CD4-positive, alpha-beta T cell treated with Interleukin-17A for 1 hour (primary cell): Measurements from ENCODE around the gene BUD31.
"Not testable (repeated sequence)": the region's sequence is repeated elsewhere in the genome, so short reads cannot be mapped to it uniquely, and the experiment has no call there.

Experiments
- DNase-seq: peaks from one replicate; pipeline ENCODE4 v3.0.0-alpha.2; 2020

Gene BUD31

DNA sequence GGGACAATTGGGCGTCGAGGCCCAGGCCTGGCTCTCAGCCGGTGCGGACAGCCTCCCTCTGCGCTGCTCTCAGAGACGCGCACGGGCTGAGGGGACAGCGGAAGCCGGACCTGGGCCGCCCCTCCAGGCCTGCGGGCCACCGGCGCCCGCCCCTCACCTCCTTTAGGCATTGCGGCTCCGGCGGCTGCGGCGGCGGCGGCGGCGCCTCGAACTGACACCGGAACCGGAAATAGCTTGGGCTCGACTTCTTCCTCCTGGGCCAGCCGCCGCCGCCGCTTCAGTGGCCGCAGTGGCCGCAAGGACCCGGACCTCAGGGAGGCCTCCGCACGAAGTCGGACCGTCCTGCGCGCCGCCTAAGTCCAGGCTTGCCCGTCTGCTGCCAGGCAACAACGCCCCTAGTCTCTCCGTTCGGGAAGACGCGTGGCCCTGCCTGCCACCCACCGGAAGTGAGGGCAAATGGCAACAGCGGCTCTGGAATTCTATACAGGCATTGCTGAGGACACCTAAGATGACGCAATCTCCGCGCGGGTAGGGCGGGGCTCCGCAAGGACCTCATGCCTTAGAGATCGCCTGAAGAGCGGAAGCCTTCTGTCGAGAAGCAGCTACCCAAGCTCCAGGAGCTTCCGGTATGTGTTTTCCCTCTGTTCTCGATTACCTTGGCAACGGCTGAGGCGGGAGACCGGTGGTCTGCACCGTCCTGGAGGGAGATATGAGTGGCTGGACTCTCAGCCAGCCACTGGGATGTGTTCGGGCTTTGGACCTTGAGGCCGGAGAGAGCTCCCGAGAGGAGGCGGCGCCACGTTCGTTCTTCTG is at the start of gene BUD31, which contains the start of gene PDAP1:
Gene BUD31 (plus strand): TSS at position 591 of the 813 bp plus-strand sequence. CDS start 2,124 bp downstream, outside the sequence.
Gene PDAP1 (minus strand): TSS at position 219 of the 813 bp plus-strand sequence. CDS start 49 bp downstream, at position 170.
- peak; percentile 98 for DNase-seq

DNA sequence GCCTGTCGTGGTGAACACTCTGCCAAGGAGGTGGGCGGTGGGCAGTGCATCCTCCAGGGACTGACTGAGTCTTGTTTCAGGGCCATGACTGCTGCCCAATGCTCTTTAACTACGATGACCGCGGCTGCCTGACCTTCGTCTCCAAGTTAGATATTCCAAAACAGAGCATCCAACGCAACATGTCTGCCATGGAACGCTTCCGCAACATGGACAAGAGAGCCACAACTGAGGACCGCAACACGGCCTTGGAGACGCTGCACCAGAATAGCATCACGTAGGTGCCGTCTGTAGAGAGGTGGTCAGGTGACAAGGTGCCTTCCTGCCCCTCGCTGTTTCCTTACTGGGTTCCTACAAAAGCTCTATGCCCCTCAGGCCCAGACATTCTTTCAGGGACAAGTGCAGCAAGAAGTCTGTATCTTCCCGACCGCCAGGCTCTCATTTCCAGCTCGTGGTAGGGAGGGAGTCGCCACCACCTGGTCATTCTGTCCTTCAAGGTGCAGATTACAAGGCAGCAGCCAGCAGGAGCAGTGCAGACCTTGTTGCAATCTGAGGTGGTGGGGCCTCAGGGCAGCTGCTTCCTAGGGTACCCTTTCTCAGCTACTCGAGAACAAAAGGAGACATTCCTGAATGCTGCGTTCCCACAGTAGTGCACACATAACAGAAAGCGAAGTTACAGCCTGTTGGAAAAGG is 49.2 kb upstream of the BUD31 start:
- no peak for DNase-seq

DNA sequence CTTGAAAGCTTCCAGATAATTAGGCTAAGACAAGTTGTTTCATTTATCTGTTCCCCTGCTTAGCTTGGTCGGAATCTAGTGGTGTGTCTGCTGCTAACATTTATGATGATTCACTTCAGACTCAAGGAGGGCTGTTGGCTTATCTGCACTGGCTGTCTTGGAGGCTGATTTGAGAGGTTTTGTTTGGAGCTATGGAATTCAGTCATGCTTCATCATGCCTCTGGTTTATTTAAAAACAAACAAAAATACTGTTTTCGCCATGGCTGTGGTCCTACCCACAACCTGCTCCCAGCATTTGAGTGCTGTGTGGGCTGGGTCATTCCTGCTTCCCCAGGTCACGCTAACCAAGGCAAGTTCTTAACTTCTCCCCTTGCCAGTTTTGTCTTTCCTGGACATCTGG is 46.0 kb upstream of the BUD31 start:
- no peak for DNase-seq

DNA sequence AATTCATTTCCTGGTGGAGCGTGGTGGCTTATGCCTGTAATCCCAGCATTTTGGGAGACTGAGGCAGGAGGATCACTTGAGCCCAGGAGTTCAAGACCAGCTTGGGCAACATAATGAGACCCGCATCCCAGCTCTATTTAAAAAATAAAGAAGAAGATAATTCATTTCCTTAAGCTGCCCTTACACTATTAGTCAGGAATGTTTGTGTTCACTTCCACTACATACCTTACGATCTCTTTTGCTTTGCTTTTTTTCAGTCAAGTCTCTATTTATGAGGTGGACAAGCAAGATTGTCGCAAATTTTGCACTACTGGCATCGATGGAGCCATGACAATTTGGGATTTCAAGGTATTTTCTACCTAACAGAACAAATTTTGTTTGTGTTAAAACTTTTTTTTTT is 45.5 kb upstream of the BUD31 start:
- no peak for DNase-seq

DNA sequence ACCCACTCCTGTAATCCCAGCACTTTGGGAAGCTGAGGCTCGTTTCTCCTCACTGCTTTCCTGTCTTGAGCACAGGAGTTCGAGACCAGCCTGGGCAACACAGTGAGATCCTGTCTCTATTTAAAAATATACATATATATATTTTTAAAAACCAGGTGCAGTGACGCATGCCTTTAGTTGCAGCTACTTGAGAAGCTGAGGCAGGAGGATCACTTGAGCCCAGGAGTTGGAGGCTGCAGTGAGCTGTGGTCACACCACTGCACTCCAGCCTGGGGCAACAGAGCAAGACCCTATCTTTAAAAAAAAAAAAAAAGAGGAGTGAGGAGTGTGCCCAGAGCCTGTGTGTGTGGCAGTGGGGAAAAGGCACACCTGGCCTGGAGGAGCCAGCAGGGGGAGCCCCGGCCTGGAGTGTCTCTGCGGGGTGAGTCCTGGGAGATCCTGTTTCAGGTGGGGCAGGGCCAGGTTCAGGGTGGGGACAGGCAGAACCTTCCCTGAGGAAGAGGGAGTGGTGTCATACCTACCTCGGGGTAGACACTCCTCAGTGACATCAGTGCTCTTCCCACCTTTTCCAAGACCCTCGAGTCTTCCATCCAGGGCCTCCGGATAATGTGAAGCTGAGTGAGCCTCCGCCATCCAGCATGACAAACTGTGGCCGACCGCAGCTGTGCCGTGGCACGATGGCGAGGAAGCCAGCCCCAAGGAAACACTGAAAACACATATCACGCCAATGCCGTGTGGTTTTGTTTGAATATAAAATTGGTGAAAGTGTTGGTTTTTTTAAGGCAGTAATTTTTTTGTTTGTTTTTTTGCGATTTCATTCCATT is 43.2 kb upstream of the BUD31 start:
- DNase-seq, result peak; percentile 77

DNA sequence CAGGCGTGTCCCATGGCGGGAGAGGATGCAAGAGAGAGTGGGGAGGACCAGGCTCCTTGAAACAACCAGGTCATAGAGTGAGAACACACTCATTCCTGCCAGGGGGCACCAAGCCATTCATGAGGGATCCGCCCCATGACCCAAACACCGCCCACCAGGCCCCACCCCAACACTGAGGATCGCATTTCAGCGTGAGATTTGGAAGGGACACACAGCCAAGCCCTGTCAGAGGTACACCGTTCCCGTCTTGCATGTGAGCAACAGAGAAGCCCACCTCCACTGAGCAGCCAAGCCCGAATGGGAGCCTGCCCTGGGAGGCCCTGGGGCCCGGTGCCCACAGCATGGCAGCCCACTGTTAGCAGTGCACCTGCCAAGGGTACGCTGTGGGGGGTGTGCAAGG is 42.1 kb upstream of the BUD31 start:
- DNase-seq, result no peak

DNA sequence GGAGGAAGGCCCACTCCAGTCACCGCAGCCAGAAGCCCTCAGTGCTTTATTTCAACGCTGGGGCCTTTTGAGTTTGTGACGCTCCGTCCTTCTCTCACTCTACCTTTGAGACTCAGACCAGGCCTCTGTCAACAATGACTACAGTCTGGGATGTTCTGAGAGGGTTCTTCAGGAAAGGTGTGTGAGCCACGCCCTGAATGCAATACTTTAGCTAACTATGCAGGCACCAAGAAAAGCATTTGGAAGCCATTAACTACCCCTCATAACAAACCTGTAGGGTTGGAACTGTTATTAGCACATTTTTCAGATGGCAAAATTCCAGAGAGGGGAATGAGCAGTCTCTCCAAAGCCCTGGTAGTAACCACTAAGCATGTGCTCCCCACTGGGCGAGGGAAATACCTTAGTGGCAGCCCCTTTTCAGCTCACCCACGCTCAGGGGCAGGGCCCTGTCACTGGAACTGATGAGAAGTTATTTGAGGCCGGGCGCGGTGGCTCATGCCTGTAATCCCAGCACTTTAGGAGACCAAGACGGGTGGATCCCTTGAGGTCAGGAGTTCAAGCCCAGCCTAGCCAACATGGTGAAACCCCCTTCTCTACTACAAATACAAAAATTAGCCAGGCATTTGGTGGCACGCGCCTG is 39.9 kb upstream of the BUD31 start:
- DNase-seq, result no peak

DNA sequence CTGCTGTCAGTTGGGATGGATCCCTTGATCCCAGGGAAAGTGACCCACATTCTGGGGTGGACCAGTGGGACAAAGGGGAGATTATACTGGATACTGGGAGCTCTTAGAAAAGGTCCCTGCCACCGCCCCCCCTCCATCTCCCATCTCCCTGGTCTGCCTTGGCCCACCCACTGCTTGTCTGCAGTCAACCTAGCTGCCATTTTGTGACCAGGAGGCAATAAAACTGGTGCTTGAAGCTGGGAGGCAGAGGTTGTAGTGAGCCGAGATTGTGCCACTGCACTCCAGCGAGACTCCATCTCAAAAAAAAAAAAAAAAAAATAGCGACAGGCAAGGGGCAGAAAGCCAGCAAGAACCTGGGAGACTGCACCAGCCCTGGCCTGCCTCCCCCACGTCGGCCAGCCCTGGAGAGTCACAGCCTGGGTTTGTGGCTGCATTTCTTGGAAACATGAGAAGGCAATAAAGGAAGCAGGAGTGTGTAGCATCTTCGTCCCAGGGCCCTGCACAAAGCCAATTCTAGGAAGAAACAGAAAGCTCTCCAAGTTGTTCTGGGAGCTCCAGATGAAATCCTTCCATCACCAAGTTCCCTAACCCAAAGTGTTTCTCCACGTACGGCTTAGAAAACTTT is 38.9 kb upstream of the BUD31 start:
- no peak for DNase-seq

DNA sequence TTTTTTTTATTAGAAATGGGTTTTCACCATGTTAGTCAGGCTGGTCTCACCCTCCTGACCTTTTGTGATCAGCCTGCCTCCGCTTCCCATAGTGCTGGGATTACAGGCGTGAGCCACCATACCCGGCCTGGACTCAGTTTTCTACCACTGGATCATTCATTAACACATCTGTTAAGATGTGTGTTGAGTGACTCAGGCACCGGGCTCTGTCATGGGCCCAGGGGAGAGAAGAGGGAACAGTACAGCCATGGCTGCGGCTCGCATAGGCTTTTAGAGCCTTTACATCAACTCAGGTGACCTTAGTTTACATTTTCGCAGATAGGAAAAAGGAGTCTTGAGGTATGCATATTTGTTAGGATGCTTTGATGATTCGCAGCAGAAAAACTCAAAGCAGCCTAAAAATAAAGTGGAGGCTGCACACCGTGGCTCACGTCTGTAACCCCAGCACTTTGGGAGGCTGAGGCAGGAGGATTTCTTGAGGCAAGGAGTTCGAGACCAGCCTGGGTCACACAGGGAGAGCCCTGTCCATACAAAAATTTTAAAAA is 37.3 kb upstream of the BUD31 start:
- DNase-seq, result no peak

DNA sequence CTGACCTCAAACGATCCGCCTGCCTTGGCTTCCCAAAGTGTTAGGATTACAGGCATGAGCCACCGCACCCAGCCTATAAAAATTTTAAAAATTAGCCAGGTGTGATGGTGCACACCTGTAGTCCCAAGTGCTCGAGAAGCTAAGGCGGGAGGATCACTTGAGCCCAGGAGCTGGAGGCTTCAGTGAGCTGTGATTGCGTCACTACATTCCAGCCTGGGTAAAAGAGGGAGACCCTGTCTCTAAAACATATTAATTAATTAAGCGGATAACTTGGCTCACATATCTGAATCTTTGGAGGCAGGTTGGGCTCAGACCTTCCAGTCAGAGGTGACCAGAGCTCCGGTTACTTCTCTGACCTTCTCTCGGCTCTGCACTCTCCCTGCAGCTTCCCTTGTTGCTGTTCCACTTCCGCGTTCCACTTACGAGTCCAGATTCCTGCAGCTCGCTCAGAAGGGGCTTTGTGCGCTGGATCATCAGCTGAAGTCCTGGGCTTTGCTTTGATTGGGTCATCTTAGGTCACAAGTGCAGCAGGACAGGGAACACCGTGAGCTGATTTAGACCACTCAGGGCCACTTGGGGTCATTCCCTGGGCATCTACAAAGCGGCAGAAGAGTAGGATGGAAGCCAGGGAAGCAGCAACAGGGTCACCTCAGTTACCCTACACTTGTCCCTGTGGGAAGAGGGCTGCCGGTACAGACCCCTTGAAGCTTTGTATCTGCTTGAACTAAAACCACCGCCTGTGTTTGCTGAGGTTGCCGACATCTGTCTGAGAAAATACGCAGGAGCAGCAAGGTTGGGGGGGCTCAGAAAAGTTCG is 36.3 kb upstream of the BUD31 start:
- DNase-seq, result no peak

DNA sequence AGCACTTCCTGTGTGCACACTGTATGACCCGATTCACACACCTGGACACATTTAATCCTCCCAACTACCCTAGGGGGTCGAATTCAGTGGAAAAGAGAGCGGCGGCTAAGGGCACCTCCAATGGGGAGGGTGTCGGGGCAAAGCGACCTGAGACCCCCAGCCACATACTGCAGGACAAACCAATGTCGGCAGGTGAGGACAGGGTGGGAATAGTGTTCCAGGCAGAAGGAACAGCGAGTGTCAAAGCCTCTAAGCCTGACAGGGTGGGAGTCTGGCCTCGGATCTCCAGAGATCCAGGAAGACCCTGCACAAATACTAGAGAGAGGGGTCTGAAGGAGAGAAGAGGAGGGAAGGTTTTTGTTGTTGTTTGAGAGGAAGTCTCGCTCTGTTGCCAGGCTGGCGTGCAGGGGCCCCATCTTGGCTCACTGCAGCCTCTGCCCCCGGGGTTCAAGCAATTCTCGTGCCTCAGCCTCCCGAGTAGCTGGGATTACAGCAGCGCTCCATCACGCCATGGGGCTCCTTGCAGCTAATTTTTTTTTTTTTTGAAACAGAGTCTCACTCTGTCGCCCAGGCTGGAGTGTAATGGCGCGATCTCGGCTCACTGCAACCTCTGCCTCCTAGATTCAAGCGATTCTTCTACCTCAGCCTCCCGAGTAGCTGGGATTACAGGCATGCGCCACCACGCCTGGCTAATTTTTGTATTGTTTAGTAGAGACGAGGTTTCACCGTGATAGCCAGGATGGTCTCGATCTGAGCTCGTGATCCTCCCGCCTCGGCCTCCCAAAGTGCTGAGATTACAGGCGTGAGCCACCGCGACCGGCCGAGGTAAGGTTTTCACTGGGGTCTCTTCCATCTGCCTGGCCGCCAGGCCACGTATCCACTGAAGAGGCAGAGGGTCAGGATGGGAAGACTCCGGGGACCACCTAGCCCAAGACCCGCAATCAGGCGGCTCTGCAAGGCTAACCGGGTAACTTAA is 35.4 kb upstream of the BUD31 start:
- DNase-seq, result no peak

DNA sequence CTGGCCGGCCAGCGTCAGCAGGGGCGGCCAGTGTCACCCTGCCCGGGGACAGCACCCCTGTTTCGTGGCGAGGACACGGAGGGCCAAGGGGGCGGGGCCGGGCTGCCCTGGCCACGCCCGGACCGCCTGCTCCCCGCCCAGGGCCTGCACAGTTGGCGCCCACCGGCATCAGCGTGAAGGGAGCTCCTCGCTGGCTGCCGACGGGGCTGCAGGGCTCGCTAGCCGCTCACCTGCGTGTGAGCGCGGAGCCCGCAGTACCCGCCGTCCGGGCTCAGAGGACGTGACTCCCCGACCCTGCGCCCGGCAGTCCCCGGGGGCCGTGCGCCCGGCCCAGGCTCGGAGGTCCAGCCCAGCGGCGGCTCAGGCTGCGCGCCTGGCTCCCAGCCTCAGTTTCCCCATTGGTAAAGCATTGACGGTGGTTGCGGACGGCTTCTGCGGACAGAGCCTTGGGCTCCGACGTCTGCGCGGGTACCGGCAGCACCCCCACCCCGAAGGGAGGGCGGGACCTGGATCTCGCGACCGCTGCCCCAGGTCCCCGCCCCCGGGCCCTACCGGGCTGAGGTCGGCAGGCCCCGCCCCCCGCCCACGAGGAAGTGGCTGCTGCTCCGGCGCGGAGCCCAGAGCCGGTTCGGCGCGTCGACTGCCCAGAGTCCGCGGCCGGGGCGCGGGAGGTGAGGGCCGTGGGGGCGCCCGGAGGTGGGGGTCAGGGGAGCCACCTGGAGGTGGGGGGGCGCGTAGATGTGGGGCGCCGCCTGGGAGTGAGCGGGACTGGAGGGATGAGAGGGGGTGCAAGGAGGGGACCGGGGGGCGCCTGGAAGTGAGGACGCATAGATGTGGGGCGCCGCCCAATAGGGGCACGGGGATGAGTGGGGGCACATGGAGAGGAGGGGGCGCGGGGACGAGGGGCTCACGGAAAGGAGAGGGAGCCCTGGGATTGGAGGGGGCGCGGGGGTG is 34.4 kb upstream of the BUD31 start, which contains the start of gene ARPC1B:
Gene ARPC1B (plus strand): TSS at position 620 of the 954 bp plus-strand sequence. CDS start 10,985 bp downstream, outside the sequence.
- DNase-seq, result peak; percentile 86

DNA sequence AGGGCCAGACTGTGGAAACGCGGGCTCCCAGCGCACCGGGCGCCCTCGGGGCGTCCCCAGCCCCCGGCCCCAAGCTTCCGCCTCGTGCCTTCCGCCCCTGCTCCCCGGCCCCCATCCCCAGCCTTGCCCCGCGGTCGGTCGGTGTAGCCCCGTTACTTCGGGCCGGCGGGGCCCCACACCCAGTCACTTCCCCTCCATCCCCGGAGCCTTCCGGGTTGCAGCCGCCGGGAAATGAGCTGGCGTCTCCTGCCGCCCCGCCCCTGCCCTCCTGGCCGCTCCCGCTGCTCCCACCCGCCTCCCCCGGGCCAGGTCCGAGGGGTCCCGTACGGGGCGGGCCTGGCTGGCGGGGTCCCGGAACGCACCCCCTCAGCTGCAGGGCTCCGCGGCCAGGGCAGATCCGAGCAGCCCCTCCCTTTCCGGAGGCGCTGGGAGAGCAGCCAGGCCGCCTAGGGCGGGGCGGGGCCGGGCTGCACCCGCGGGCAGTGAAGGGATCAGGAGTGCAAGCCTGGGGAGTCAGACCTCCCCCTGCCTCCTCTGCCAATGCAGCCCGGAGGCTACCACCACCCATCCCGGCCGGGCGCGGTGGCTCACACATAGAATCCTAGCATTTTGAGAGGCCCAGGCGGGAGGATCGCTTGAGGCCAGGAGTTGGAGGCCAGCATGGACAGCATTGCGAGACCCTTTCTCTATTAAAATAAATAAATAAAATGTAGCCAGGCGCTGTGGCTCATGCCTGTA is 33.5 kb upstream of the BUD31 start:
- peak; percentile 73 for DNase-seq

DNA sequence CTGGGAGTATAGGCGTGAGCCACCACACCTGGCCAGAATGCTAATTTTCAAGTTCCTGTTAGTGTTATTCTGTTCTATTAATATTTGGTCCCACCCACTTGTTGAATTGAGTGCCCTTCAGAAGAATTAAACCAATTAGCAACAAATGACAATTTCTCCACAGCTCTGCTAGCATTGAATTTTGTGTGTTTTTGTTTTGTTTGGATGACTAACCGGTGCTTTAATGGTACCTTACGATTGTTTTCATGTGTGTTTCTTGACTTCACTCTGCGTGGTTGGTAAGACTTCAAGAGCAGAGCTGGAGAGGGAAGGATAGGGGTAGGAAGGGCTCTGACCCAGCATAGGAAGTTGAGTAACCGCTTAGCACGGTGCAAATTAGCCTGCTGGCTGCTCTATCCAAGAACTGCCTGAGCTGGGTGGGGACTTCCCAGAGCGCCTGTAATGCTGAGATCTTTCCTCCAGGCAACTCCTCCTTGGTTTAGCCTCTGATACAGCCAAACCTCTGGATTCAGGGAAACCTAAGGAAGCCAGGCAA is 29.7 kb upstream of the BUD31 start:
- peak; percentile 77 for DNase-seq

DNA sequence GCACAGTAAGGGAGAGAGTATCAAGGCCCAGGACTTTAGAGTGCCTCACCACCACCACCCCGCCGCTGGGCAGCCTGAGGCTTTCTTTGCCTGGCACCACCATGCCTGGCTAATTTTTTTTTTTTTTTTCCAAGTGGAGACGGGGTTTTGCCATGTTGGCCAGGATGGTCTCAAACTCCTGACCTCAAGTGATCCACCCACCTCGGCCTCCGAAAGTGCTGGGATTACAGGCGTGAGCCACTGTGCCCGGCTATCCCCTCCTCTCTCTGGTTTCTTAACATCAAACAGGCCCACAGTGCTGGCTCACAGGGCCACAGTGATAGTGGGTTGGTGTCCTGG is 29.1 kb upstream of the BUD31 start:
- DNase-seq, result not testable (repeated sequence)

DNA sequence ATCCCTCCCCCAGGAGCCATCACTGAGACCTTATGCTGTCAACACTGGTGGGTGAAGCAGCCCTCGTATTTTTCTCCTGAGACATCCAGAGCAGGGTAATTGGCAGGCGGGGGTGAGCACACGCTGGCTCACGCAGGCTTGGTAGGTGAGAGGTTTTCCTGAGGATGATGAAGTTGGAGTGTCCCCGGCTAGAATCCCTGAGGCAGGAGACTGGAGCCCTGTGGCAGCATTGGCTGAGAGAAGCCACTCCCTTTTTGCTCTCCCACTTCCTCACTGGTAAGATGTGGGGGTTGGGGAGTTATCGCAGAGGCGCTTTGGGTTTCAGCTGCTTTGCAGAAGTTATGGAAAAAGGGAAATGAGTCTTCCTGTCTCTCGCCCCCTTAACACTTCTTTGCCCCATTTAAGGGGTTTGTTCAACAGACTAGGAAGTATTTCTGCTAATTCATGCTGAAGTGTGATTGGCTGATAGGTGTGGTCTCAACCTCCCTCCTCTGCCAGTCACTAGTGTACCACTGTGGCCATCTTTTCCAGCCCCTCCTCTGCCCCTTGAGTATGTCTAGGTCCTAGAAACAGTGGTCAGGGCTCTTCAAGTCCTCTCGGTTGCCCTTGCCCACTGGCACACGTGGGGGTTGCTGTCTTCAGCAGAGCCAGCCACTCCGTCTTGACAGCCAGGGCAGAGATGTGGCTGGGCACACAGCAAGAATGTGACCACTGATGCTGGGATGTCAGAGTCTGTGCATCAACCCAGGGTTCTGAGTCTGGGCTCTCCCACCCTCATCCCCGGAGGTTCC is 28.5 kb upstream of the BUD31 start:
- DNase-seq, result peak; percentile 70
